SK-N-SH (cell line): ENCODE data around the gene GPR55.

Experiments
- CHD2 ChIP-seq: fragments of 150-350 bp; IDR thresholded peaks from 2 replicates; pipeline ENCODE4 v1.6.1; 2018; ENCODE audit warnings: low read length; ENCODE audit not compliant: partially characterized antibody
- FOSL2 ChIP-seq: IDR thresholded peaks from 2 replicates; pipeline ENCODE4 v1.4.0; 2012; ENCODE audit warnings: low read depth, mild to moderate bottlenecking, moderate library complexity, borderline replicate concordance
- NFIC ChIP-seq: IDR thresholded peaks from 2 replicates; pipeline ENCODE4 v1.4.0; 2012; ENCODE audit warnings: borderline replicate concordance
- POLR2AphosphoS5 ChIP-seq: IDR thresholded peaks from 2 replicates; pipeline ENCODE4 v1.6.1; 2012; ENCODE audit warnings: low read depth, low read length
- RFX5 ChIP-seq: IDR thresholded peaks from 2 replicates; pipeline ENCODE4 v1.6.1; 2012; ENCODE audit warnings: mild to moderate bottlenecking, improper control_type of control experiment, low read length
- SMC3 ChIP-seq: IDR thresholded peaks from 2 replicates; pipeline ENCODE4 v1.6.1; 2012; ENCODE audit warnings: low read depth, low read length, improper control_type of control experiment
- TF ChIP-seq, protein P1 (sequence below): fragments of 200-600 bp; sonication (generic); IDR thresholded peaks from 2 replicates; pipeline ENCODE4 v1.6.1; 2017; ENCODE audit warnings: antibody characterized with exemption, mild to moderate bottlenecking, moderate library complexity
- TF ChIP-seq, protein P2 (sequence below): IDR thresholded peaks from 2 replicates; pipeline ENCODE4; 2012
- TF ChIP-seq, protein P3 (sequence below): fragments of 150-350 bp; IDR thresholded peaks from 2 replicates; pipeline ENCODE4 v1.6.1; 2017; ENCODE audit warnings: antibody characterized with exemption, low read length, low read depth, borderline replicate concordance

DNA sequence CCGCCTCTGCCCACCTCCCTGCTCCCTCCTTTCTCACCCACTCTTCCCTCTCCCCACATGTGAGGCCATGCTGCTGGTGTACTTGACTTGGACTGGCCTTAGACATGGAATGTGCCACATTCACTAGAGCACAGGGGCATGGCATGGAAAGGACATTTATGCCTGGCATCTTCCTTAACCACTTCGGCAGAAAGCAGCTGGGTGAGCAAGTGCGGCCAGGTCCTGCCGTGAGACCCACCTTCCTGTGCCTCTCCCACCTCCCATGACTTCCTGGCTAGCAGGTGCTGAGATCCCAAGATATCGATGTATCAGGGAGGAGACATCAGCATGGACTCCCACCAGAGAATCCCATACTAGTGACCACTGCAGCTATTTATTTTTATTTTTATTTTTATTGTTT is 13.0 kb downstream of the GPR55 start:
- TF ChIP-seq, protein P1, sequence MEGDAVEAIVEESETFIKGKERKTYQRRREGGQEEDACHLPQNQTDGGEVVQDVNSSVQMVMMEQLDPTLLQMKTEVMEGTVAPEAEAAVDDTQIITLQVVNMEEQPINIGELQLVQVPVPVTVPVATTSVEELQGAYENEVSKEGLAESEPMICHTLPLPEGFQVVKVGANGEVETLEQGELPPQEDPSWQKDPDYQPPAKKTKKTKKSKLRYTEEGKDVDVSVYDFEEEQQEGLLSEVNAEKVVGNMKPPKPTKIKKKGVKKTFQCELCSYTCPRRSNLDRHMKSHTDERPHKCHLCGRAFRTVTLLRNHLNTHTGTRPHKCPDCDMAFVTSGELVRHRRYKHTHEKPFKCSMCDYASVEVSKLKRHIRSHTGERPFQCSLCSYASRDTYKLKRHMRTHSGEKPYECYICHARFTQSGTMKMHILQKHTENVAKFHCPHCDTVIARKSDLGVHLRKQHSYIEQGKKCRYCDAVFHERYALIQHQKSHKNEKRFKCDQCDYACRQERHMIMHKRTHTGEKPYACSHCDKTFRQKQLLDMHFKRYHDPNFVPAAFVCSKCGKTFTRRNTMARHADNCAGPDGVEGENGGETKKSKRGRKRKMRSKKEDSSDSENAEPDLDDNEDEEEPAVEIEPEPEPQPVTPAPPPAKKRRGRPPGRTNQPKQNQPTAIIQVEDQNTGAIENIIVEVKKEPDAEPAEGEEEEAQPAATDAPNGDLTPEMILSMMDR = no peak
- TF ChIP-seq, protein P2, sequence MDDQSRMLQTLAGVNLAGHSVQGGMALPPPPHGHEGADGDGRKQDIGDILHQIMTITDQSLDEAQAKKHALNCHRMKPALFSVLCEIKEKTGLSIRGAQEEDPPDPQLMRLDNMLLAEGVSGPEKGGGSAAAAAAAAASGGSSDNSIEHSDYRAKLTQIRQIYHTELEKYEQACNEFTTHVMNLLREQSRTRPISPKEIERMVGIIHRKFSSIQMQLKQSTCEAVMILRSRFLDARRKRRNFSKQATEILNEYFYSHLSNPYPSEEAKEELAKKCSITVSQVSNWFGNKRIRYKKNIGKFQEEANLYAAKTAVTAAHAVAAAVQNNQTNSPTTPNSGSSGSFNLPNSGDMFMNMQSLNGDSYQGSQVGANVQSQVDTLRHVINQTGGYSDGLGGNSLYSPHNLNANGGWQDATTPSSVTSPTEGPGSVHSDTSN = no peak
- TF ChIP-seq POLR2AphosphoS5 (no peak), FOSL2 (no peak), NFIC (no peak), SMC3 (no peak), RFX5 (no peak), CHD2 (no peak)
- TF ChIP-seq, protein P3, sequence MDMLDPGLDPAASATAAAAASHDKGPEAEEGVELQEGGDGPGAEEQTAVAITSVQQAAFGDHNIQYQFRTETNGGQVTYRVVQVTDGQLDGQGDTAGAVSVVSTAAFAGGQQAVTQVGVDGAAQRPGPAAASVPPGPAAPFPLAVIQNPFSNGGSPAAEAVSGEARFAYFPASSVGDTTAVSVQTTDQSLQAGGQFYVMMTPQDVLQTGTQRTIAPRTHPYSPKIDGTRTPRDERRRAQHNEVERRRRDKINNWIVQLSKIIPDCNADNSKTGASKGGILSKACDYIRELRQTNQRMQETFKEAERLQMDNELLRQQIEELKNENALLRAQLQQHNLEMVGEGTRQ = no peak
